HEK293 (cell line): ENCODE measurements around the gene SGPL1.

ENCODE experiments used
- CTCF ChIA-PET: fragments of 350-600 bp; formaldehyde crosslinking; extraction: SDS; loops from one replicate; lab custom pipeline; 2021; ENCODE audit warnings: antibody characterized with exemption; lab: Yijun Ruan, JAX
- POLR2A ChIA-PET: fragments of 300-600 bp; formaldehyde crosslinking; extraction: SDS; loops from one replicate; lab custom pipeline; 2020; ENCODE audit warnings: antibody characterized with exemption, inconsistent platforms; lab: Yijun Ruan, JAX
- H3K27ac ChIP-seq: fragments of 200-500 bp; sonication (Bioruptor generic); 2 replicates; pipeline ENCODE4 v1.5.1; 2014; ENCODE audit warnings: low read depth, low read length, control low read depth, inconsistent platforms; ENCODE audit errors: extremely low read depth
- H3K36me3 ChIP-seq, 2 experiments: fragments of 200-500 bp in 1 of 2; sonication (Bioruptor generic) in 1 of 2; 1 replicate in 1 of 2; 2 replicates in 1 of 2; pipeline ENCODE4 v1.5.1; 2014 to 2017; ENCODE audit warnings: inconsistent platforms in 2 of 2, low read length in 2 of 2; ENCODE audit not compliant: control insufficient read depth in 2 of 2, insufficient read depth in 1 of 2
- H3K4me1 ChIP-seq: fragments of 200-500 bp; sonication (Bioruptor generic); 2 replicates; pipeline ENCODE4 v1.5.1; 2014; ENCODE audit warnings: mild to moderate bottlenecking, low read length, inconsistent platforms; ENCODE audit not compliant: control insufficient read depth, insufficient read depth
- H3K4me3 ChIP-seq: 2 replicates; pipeline ENCODE4 v1.5.1; 2011; ENCODE audit warnings: low read depth, mild to moderate bottlenecking, control low read depth, low read length, moderate library complexity
- H3K9me3 ChIP-seq: fragments of 200-500 bp; sonication (Bioruptor generic); 2 replicates; pipeline ENCODE4 v1.5.1; 2014; ENCODE audit warnings: low read depth, low read length, inconsistent platforms; ENCODE audit not compliant: control insufficient read depth, insufficient read depth
- SCRT1 ChIP-seq: fragments of 450-650 bp; formaldehyde crosslinking; IDR thresholded peaks from 2 replicates; pipeline ENCODE4 v1.5.1; 2016; ENCODE audit warnings: missing biosample characterization, missing genetic modification characterization, borderline replicate concordance
- SP3 ChIP-seq: fragments of 450-650 bp; formaldehyde crosslinking; IDR thresholded peaks from 2 replicates; pipeline ENCODE4 v1.5.1; 2016; ENCODE audit warnings: missing biosample characterization, missing genetic modification characterization
- ZNF114 ChIP-seq: fragments of 450-650 bp; formaldehyde crosslinking; IDR thresholded peaks from 2 replicates; pipeline ENCODE4 v1.5.0; 2017; ENCODE audit warnings: missing biosample characterization, missing genetic modification characterization
- ZNF121 ChIP-seq: fragments of 450-650 bp; formaldehyde crosslinking; IDR thresholded peaks from 2 replicates; pipeline ENCODE4 v1.5.1; 2016; ENCODE audit warnings: missing biosample characterization, missing genetic modification characterization
- ZNF140 ChIP-seq: fragments of 450-650 bp; formaldehyde crosslinking; IDR thresholded peaks from 2 replicates; pipeline ENCODE4 v1.5.1; 2016; ENCODE audit warnings: missing biosample characterization, missing genetic modification characterization
- ZNF16 ChIP-seq: fragments of 450-650 bp; formaldehyde crosslinking; IDR thresholded peaks from 2 replicates; pipeline ENCODE4 v1.5.1; 2016; ENCODE audit warnings: low read depth, missing biosample characterization, missing genetic modification characterization
- ZNF169 ChIP-seq: fragments of 450-650 bp; formaldehyde crosslinking; IDR thresholded peaks from 2 replicates; pipeline ENCODE4 v1.5.1; 2016; ENCODE audit warnings: missing biosample characterization, missing genetic modification characterization
- ZNF202 ChIP-seq: fragments of 450-650 bp; formaldehyde crosslinking; IDR thresholded peaks from 2 replicates; pipeline ENCODE4 v1.5.1; 2016; ENCODE audit warnings: missing biosample characterization, missing genetic modification characterization, borderline replicate concordance
- ZNF214 ChIP-seq: fragments of 450-650 bp; formaldehyde crosslinking; IDR thresholded peaks from 2 replicates; pipeline ENCODE4 v1.5.1; 2017; ENCODE audit warnings: missing biosample characterization, mild to moderate bottlenecking, missing genetic modification characterization, borderline replicate concordance
- ZNF423 ChIP-seq: fragments of 450-650 bp; formaldehyde crosslinking; IDR thresholded peaks from 2 replicates; pipeline ENCODE4 v1.5.1; 2016; ENCODE audit warnings: missing biosample characterization, missing genetic modification characterization
- ZNF501 ChIP-seq: fragments of 450-650 bp; formaldehyde crosslinking; IDR thresholded peaks from 2 replicates; pipeline ENCODE4 v1.5.1; 2016; ENCODE audit warnings: missing biosample characterization, missing genetic modification characterization
- ZNF530 ChIP-seq: fragments of 450-650 bp; formaldehyde crosslinking; IDR thresholded peaks from 2 replicates; pipeline ENCODE4 v1.5.1; 2016; ENCODE audit warnings: low read depth, missing biosample characterization, missing genetic modification characterization
- ZNF558 ChIP-seq: fragments of 450-650 bp; formaldehyde crosslinking; IDR thresholded peaks from 2 replicates; pipeline ENCODE4 v1.5.1; 2016; ENCODE audit warnings: missing biosample characterization, missing genetic modification characterization
- ZNF561 ChIP-seq: fragments of 450-650 bp; IDR thresholded peaks from 2 replicates; pipeline ENCODE4 v1.5.1; 2018; ENCODE audit warnings: missing biosample characterization, missing genetic modification characterization, borderline replicate concordance
- TF ChIP-seq, protein P1 (sequence below): fragments of 450-650 bp; formaldehyde crosslinking; IDR thresholded peaks from 2 replicates; pipeline ENCODE4 v1.5.1; 2016; ENCODE audit warnings: missing biosample characterization, missing genetic modification characterization
- TF ChIP-seq, protein P2 (sequence below): fragments of 450-650 bp; formaldehyde crosslinking; IDR thresholded peaks from 2 replicates; pipeline ENCODE4 v1.5.1; 2017; ENCODE audit warnings: missing biosample characterization, missing genetic modification characterization

Gene SGPL1

DNA sequence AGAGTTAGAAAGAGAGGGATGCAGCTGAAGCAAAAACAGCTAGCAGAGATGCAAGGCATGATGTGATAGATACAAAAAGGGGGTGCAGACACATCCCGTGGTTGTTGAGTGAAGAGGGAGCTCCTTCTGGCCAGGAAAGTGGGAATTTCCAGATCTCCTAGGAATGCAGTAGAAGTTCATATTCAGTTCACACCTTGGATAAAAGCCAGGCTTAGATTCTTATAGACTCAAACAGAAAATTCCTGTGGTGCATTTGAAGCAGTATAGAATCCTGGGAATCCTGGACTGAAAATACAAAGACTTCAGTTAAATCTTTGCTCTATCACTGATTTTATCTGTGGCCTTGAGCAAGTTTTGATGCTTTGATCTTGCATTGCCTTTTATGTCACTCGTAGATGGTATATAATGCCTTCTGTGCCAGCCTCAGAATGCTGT, 33.9 kb downstream of the SGPL1 start:
- Histone ChIP-seq H3K4me1 (no peaks in the 10 kb centered on the region), H3K4me3 (no peak overlapping the region), H3K36me3 (peaks cover 7 to 42% of the 10 kb centered on the region in 2 experiments), H3K9me3 (no peaks in the 10 kb centered on the region), H3K27ac (no peak overlapping the region)
- ChIA-PET POLR2A (no interaction called here), CTCF (no interaction called here)
- TF ChIP-seq ZNF114 (tag by site-specific recombination) (no peak), ZNF558 (tag by site-specific recombination) (peak; percentile 89)

DNA sequence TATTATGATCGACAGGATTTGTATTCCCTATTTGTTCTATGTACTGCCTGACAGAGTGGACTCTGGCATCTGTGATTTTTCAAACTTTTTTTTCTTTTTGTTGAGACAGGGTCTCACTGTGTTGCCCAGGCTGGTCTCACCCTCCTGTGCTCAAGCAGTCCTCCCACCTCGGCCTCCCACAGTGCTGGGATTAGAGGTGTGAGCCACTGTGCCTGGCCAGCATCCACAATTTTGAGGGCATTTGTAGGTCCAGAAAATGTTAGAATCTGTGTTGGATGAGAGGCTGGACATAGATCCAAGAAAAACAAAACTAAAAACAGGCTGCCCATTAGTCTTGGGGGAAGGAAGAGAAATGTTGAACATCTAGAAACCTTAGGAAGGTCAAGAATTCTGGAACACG, 34.3 kb downstream of the SGPL1 start:
- ChIA-PET CTCF (interaction anchor here (0.6 kb wide), 1 partner anchor 241 kb away, joined by 5 read pairs; no protein-coding TSS in a partner anchor), POLR2A (no interaction called here)
- H3K27ac ChIP-seq, result no peak overlapping the region

DNA sequence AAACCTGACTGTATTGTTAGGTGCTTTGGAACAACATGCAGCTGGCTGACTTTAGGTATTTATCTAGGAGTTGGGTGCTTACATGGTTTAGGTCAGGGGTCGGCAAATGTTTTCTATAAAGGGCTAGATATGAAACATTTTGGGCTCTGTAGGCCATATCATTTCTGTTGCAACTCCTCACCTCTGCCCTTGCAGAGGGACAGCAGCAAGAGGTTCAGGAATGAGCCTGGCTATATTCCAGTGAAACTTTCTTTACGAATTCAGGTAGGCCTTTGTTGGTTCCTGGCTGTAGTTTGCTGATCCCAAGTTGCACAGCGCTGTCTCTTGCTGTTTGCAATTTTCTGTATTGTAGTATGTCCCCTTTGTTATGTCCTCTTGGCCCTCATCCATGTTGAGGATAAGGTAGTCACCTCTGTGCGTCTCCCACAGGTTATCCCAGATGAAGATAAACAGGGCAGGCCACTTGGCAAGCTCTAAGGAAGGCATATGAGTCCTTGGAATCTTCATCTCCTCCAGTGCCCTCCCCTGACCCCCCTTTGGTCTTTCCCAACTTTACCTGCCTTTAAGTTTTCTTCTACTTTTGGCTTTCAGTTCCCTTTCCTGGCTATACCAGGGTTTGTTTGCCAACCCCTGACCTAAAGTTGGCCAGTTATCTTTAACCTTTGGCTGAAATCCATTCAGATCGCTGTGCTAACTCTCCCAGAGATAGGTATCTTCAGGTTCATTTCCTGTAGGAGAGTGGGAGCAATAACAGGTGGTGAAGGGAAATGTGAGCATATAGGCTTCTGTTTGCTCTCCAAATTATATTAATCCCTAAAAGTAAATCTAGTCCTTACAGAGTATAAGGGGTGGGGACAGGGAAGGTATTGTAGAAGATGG, 36.1 kb downstream of the SGPL1 start:
- no peaks in the 10 kb centered on the region for H3K4me1 ChIP-seq
- H3K9me3 ChIP-seq, result no peaks in the 10 kb centered on the region
- H3K36me3 ChIP-seq, result peaks cover 15 to 53% of the 10 kb centered on the region in 2 experiments
- TF ChIP-seq ZNF169 (tag by site-specific recombination), result no peak
- TF ChIP-seq ZNF214 (tag by site-specific recombination), result no peak
- TF ChIP-seq ZNF140, result no peak
- TF ChIP-seq, protein P1, sequence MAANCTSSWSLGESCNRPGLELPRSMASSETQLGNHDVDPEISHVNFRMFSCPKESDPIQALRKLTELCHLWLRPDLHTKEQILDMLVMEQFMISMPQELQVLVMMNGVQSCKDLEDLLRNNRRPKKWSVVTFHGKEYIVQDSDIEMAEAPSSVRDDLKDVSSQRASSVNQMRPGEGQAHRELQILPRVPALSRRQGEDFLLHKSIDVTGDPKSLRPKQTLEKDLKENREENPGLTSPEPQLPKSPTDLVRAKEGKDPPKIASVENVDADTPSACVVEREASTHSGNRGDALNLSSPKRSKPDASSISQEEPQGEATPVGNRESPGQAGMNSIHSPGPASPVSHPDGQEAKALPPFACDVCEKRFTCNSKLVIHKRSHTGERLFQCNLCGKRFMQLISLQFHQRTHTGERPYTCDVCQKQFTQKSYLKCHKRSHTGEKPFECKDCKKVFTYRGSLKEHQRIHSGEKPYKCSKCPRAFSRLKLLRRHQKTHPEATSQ (tag by site-specific recombination), result no peak
- TF ChIP-seq ZNF423 (tag by site-specific recombination), result no peak
- TF ChIP-seq, protein P2, sequence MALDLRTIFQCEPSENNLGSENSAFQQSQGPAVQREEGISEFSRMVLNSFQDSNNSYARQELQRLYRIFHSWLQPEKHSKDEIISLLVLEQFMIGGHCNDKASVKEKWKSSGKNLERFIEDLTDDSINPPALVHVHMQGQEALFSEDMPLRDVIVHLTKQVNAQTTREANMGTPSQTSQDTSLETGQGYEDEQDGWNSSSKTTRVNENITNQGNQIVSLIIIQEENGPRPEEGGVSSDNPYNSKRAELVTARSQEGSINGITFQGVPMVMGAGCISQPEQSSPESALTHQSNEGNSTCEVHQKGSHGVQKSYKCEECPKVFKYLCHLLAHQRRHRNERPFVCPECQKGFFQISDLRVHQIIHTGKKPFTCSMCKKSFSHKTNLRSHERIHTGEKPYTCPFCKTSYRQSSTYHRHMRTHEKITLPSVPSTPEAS, result no peak
- TF ChIP-seq ZNF501 (tag by site-specific recombination), result no peak
- no peak for TF ChIP-seq ZNF561
- no peak for TF ChIP-seq SCRT1
- no peak for TF ChIP-seq ZNF530 (tag by site-specific recombination)
- TF ChIP-seq ZNF16 (tag by site-specific recombination), result no peak
- no peak for TF ChIP-seq SP3 (tag by site-specific recombination)
- ChIA-PET POLR2A (interaction anchor here (0.7 kb wide), 1 partner anchor 58 kb away, joined by 4 read pairs; no protein-coding TSS in a partner anchor), CTCF (interaction anchor here (0.9 kb wide), 1 partner anchor 29 kb away, joined by 3 read pairs; no protein-coding TSS in a partner anchor)
- no peak overlapping the region for H3K27ac ChIP-seq
- H3K4me3 ChIP-seq, result no peak overlapping the region

More for the DNA sequence above, 34.3 kb downstream of the SGPL1 start:
- no peak for TF ChIP-seq ZNF202 (tag by site-specific recombination)
- peak; percentile 37; the same call in 1 of the 2 replicates for TF ChIP-seq ZNF121
- Histone ChIP-seq H3K4me3 (no peak overlapping the region), H3K9me3 (no peaks in the 10 kb centered on the region), H3K36me3 (peaks cover 11 to 45% of the 10 kb centered on the region in 2 experiments), H3K4me1 (no peaks in the 10 kb centered on the region)
